ENCODE data around the gene COP1.

DNA sequence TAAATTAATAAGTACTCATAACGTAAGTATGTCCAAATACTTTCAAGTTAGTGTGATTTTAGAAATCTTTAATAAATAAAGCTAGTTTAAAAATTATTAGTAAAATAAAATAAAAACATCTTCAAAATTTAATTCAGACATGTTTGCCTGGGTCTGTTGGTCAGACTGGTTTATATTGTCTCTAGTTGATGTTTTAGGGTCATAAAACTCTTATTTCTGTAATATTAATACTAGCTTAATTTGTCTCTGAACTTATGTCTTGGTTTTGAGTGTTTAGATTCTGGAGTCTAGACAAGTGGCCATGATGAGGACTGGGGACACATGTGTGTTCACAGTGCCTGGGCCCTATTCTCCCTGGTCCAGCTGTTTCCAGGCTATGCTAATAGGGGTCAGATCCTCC is 279.1 kb downstream of the COP1 start:
- TF ChIP-seq, protein P1, sequence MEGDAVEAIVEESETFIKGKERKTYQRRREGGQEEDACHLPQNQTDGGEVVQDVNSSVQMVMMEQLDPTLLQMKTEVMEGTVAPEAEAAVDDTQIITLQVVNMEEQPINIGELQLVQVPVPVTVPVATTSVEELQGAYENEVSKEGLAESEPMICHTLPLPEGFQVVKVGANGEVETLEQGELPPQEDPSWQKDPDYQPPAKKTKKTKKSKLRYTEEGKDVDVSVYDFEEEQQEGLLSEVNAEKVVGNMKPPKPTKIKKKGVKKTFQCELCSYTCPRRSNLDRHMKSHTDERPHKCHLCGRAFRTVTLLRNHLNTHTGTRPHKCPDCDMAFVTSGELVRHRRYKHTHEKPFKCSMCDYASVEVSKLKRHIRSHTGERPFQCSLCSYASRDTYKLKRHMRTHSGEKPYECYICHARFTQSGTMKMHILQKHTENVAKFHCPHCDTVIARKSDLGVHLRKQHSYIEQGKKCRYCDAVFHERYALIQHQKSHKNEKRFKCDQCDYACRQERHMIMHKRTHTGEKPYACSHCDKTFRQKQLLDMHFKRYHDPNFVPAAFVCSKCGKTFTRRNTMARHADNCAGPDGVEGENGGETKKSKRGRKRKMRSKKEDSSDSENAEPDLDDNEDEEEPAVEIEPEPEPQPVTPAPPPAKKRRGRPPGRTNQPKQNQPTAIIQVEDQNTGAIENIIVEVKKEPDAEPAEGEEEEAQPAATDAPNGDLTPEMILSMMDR (IDR thresholded peaks at IDR 0.05), result no peak
- no peak for TF ChIP-seq POLR2A (IDR thresholded peaks at IDR 0.05)

Measured in right lobe of liver (tissue), 4 donors.